ENCODE measurements around the gene CAMSAP1. TPM values are rescaled to one million over a fixed set of nuclear protein-coding genes. Genes with fewer than 3 reads are reported as not detected.

Gene CAMSAP1
- total and polyA plus RNA-seq, 10 of the 15 experiments (the other 5 are each of a cell fraction or from before 2014, with no cell fraction given) = 1.4 to 24.7 (median 8.0) TPM

GRCh38 chr9:135839516-135839915, 67.8 kb downstream of the CAMSAP1 start:
- H3K9me3 ChIP-seq (replicated peaks; ENCODE audit: control insufficient read depth, insufficient read depth, low read length) = no peaks in the 10 kb centered on the region; the same call in 2 of the 3 replicates

GRCh38 chr9:135835131-135835530, 72.2 kb downstream of the CAMSAP1 start:
- RAD21 ChIA-PET (ENCODE audit: unreplicated experiment) = no interaction called here
- Histone ChIP-seq H3K4me1 (ENCODE audit: control insufficient read depth, insufficient read depth, low read length) (no peaks in the 10 kb centered on the region), H3K27me3 (replicated peaks in 1 of 2; ENCODE audit: control insufficient read depth in 2 of 2, insufficient read depth in 2 of 2, low read length in 1 of 2) (no peaks in the 10 kb centered on the region), H2AFZ (ENCODE audit: control insufficient read depth, low read depth, low read length) (no peak overlapping the region), H4K20me1 (ENCODE audit: control insufficient read depth, insufficient read depth) (no peaks in the 10 kb centered on the region), H3K36me3 (ENCODE audit: control insufficient read depth in 2 of 2, insufficient read depth in 2 of 2, low read length in 1 of 2) (peaks cover 4 to 6% of the 10 kb centered on the region in 2 experiments; a peak in 3 of 4 replicates), H3K9me3 (replicated peaks; ENCODE audit: control insufficient read depth, insufficient read depth, low read length) (no peaks in the 10 kb centered on the region), H3K4me3 (no peak overlapping the region), H3K4me2 (ENCODE audit: control insufficient read depth, insufficient read depth) (no peak overlapping the region), H3K79me2 (ENCODE audit: control insufficient read depth, insufficient read depth, low read length) (no peaks in the 10 kb centered on the region; the same call in 1 of the 2 replicates), H3K9ac (ENCODE audit: control insufficient read depth, insufficient read depth, low read length) (no peak overlapping the region), H3K27ac (ENCODE audit: control insufficient read depth, insufficient read depth) (no peak overlapping the region)
- CTCF ChIA-PET = no interaction called here
- DNase-seq (ENCODE audit: low read depth, low spot score) (no peak), ATAC-seq (no peak), FAIRE-seq (no peak)
- in situ Hi-C loops (cut with MboI) = no loop called here
- intact Hi-C loops (cut with micrococcal nuclease; ENCODE audit: unreplicated experiment) = no loop called here
- POLR2A ChIA-PET = no interaction called here
- BruUV-seq (replicated peaks) = no TSS peak
- SMC1A ChIA-PET (ENCODE audit: uncharacterized antibody, unreplicated experiment) = no interaction called here
- 93% methylated on average over 10 of the region's 10 CpGs for WGBS (ENCODE audit: insufficient coverage, insufficient replicate concordance, low lambda C conversion rate, missing lambda C conversion rate)
- TF ChIP-seq CREM (IDR thresholded peaks at IDR 0.05; ENCODE audit: low read depth) (no peak), PAX5 (IDR thresholded peaks at IDR 0.05; ENCODE audit: borderline replicate concordance, low read depth, low read length) (no peak), ASH2L (IDR thresholded peaks at IDR 0.05; ENCODE audit: borderline replicate concordance, low read depth) (no peak), NR2F1 (conservative IDR thresholded peaks at IDR 0.05) (no peak), SREBF1 (IDR thresholded peaks at IDR 0.05; ENCODE audit: low read length) (no peak), SMC3 (IDR thresholded peaks at IDR 0.05; ENCODE audit: borderline replicate concordance, low read length) (no peak), KAT2A (conservative IDR thresholded peaks at IDR 0.05; ENCODE audit: control insufficient read depth, low read depth, low read length) (no peak), MXI1 (IDR thresholded peaks at IDR 0.05; ENCODE audit: low read depth, low read length) (no peak), IKZF1 (conservative IDR thresholded peaks at IDR 0.05) (no peak), ATF2 (IDR thresholded peaks at IDR 0.05; ENCODE audit: low read length) (no peak), KDM1A (IDR thresholded peaks at IDR 0.05; ENCODE audit: borderline replicate concordance) (no peak), SMAD5 (IDR thresholded peaks at IDR 0.05; ENCODE audit: low read depth) (no peak), EED (IDR thresholded peaks at IDR 0.05; ENCODE audit: low read depth) (no peak), SMAD1 (IDR thresholded peaks at IDR 0.05; ENCODE audit: low read depth, partially characterized antibody) (no peak)

More at GRCh38 chr9:135839516-135839915, 67.8 kb downstream of the CAMSAP1 start:
- over 99% methylated on average over 11 of the region's 11 CpGs for WGBS (ENCODE audit: insufficient coverage, insufficient replicate concordance, low lambda C conversion rate, missing lambda C conversion rate)
- intact Hi-C loops (cut with micrococcal nuclease; ENCODE audit: unreplicated experiment) = no loop called here
- H3K36me3 ChIP-seq (ENCODE audit: control insufficient read depth in 2 of 2, insufficient read depth in 2 of 2, low read length in 1 of 2) = peaks cover 4 to 8% of the 10 kb centered on the region in 2 experiments; a peak in 3 of 4 replicates
- RAD21 ChIA-PET (ENCODE audit: unreplicated experiment) = no interaction called here
- no peaks in the 10 kb centered on the region for H3K4me1 ChIP-seq (ENCODE audit: control insufficient read depth, insufficient read depth, low read length)
- TF ChIP-seq SMC3 (IDR thresholded peaks at IDR 0.05; ENCODE audit: borderline replicate concordance, low read length) (no peak), NR2F1 (conservative IDR thresholded peaks at IDR 0.05) (no peak), SPI1 (IDR thresholded peaks at IDR 0.05; ENCODE audit: borderline replicate concordance, insufficient read depth, low read depth, low read length) (no peak), ZNF207 (IDR thresholded peaks at IDR 0.05; ENCODE audit: borderline replicate concordance) (no peak), HSF1 (IDR thresholded peaks at IDR 0.05; ENCODE audit: low read depth, low read length) (no peak)
- DNase-seq (ENCODE audit: low read depth, low spot score) = no peak
- H4K20me1 ChIP-seq (ENCODE audit: control insufficient read depth, insufficient read depth) = no peaks in the 10 kb centered on the region
- SMC1A ChIA-PET (ENCODE audit: uncharacterized antibody, unreplicated experiment) = no interaction called here
- in situ Hi-C loops (cut with MboI) = no loop called here
- H3K9ac ChIP-seq (ENCODE audit: control insufficient read depth, insufficient read depth, low read length) = no peak overlapping the region
- no peak overlapping the region for H2AFZ ChIP-seq (ENCODE audit: control insufficient read depth, low read depth, low read length)
- no peaks in the 10 kb centered on the region; the same call in 1 of the 2 replicates for H3K79me2 ChIP-seq (ENCODE audit: control insufficient read depth, insufficient read depth, low read length)
- no TSS peak for BruUV-seq (replicated peaks)
- no peak overlapping the region for H3K4me3 ChIP-seq
- POLR2A ChIA-PET = no interaction called here
- H3K27me3 ChIP-seq (replicated peaks in 1 of 2; ENCODE audit: control insufficient read depth in 2 of 2, insufficient read depth in 2 of 2, low read length in 1 of 2) = no peaks in the 10 kb centered on the region
- ATAC-seq = no peak
- CTCF ChIA-PET = no interaction called here
- no peak overlapping the region for H3K4me2 ChIP-seq (ENCODE audit: control insufficient read depth, insufficient read depth)
- H3K27ac ChIP-seq (ENCODE audit: control insufficient read depth, insufficient read depth) = no peak overlapping the region
- no peak for FAIRE-seq
